Measurements from ENCODE around the gene MRPS11. TPM values are rescaled to one million over a fixed set of nuclear protein-coding genes. Genes with fewer than 3 reads are reported as not detected.
"Not testable (repeated sequence)": the region's sequence is repeated elsewhere in the genome, so short reads cannot be mapped to it uniquely, and the experiment has no call there.

MRPS11 gene
- polyA plus RNA-seq (2013, experiment 1 of 4), result 46.5 TPM
- 38.9 TPM for polyA plus RNA-seq (2013, experiment 2 of 4)
- 41.7 TPM for polyA plus RNA-seq (2013, experiment 3 of 4)
- polyA plus RNA-seq (2013, experiment 4 of 4), result 41.7 TPM

GRCh38 chr15:88467073-88467934 lies at the start of gene MRPS11, which contains the start of gene MRPL46:
MRPS11 (plus strand) TSS chr15:88467708; CDS start chr15:88467718, 10 bp downstream.
MRPL46 (minus strand) TSS chr15:88467388; CDS start chr15:88467377, 11 bp downstream.
- peaks cover 18% of the 10 kb centered on the region for H3K36me3 ChIP-seq (ENCODE audit: control insufficient read depth, insufficient read depth, low read length)
- H3K9me3 ChIP-seq (ENCODE audit: control insufficient read depth, low read length), result no peaks in the 10 kb centered on the region
- H3K27ac ChIP-seq (ENCODE audit: insufficient read depth, low read depth, low read length, poor library complexity, severe bottlenecking), result peak within 1 kb of the TSS; percentile 82
- 0% methylated on average over 55 of the region's 55 CpGs for WGBS, 2 experiments
- no peaks in the 10 kb centered on the region for H3K4me1 ChIP-seq (ENCODE audit: control insufficient read depth, insufficient read depth, low read length)
- H3K27me3 ChIP-seq (ENCODE audit: control insufficient read depth, insufficient read depth, low read length, poor library complexity, severe bottlenecking), result no peaks in the 10 kb centered on the region
- peak within 1 kb of the TSS; percentile 93 for H3K4me3 ChIP-seq (ENCODE audit: insufficient read depth, low read depth, low read length)

DNA sequence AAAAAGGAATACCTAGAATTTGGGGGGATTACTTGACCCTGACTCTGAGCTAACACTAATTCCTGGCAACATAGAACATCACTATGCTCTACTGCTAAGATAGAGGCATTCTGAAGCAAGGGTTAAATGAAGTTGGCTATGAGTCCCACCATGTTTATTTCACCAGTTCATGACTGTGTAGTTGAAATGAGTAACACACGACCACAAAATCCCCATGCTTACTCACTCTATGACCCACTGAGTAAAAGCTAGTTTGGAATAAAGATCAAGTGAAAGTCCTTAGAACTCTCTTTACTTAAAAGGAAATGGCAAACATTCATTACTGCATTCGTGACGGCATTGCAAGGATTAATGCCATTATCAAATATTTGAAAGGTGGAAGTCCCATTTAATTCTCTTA lies 47.7 kb upstream of the MRPS11 start:
- no peak overlapping the region for H3K4me3 ChIP-seq (ENCODE audit: insufficient read depth, low read depth, low read length)
- no peaks in the 10 kb centered on the region for H3K9me3 ChIP-seq (ENCODE audit: control insufficient read depth, low read length)
- WGBS, 2 experiments, result 82 to 97% methylated on average over 3 of the region's 3 CpGs
- H3K27me3 ChIP-seq (ENCODE audit: control insufficient read depth, insufficient read depth, low read length, poor library complexity, severe bottlenecking), result no peaks in the 10 kb centered on the region
- no peaks in the 10 kb centered on the region for H3K36me3 ChIP-seq (ENCODE audit: control insufficient read depth, insufficient read depth, low read length)
- H3K27ac ChIP-seq (ENCODE audit: insufficient read depth, low read depth, low read length, poor library complexity, severe bottlenecking), result no peak overlapping the region
- H3K4me1 ChIP-seq (ENCODE audit: control insufficient read depth, insufficient read depth, low read length), result no peaks in the 10 kb centered on the region

- H3K4me3 ChIP-seq (ENCODE audit: insufficient read depth, low read depth, low read length), result no peak overlapping the region
- 91 to 95% methylated on average over 8 of the region's 8 CpGs for WGBS, 2 experiments
- peaks cover 9% of the 10 kb centered on the region for H3K27me3 ChIP-seq (ENCODE audit: control insufficient read depth, insufficient read depth, low read length, poor library complexity, severe bottlenecking)
- H3K9me3 ChIP-seq (ENCODE audit: control insufficient read depth, low read length), result no peaks in the 10 kb centered on the region
- H3K27ac ChIP-seq (ENCODE audit: insufficient read depth, low read depth, low read length, poor library complexity, severe bottlenecking), result no peak overlapping the region
- H3K36me3 ChIP-seq (ENCODE audit: control insufficient read depth, insufficient read depth, low read length), result no peaks in the 10 kb centered on the region
- H3K4me1 ChIP-seq (ENCODE audit: control insufficient read depth, insufficient read depth, low read length), result peaks cover 2% of the 10 kb centered on the region
These were observed 44.2 kb upstream of the MRPS11 start for GRCh38 chr15:88423331-88423730.

- Histone ChIP-seq H3K27ac (ENCODE audit: insufficient read depth, low read depth, low read length, poor library complexity, severe bottlenecking) (no peak overlapping the region), H3K4me3 (ENCODE audit: insufficient read depth, low read depth, low read length) (no peak overlapping the region), H3K9me3 (ENCODE audit: control insufficient read depth, low read length) (no peaks in the 10 kb centered on the region), H3K4me1 (ENCODE audit: control insufficient read depth, insufficient read depth, low read length) (peaks cover 7% of the 10 kb centered on the region), H3K27me3 (ENCODE audit: control insufficient read depth, insufficient read depth, low read length, poor library complexity, severe bottlenecking) (peaks cover 9% of the 10 kb centered on the region), H3K36me3 (ENCODE audit: control insufficient read depth, insufficient read depth, low read length) (no peaks in the 10 kb centered on the region)
- 83 to 90% methylated on average over 2 of the region's 2 CpGs for WGBS, 2 experiments
These were observed 41.2 kb upstream of the MRPS11 start for GRCh38 chr15:88426304-88426703.

DNA sequence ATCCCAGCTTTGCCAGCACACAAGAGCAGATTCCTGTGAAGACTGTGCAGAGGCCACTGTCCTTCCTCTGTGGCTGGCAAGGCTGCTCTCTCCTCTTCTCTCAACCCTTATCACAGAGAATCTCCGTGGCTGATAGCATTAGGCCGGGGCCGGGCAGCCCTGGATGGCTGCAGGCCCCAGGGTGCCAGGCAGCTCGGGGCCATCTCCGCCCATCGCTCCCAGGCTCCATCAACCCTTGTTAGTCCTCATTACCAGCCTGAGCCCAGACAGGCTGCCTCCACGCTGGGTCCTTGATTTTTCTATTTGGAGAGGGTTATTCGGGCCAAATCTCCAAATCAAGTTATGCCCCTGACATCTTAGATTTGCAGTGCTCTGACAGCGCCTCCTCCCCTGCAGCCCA lies 39.5 kb upstream of the MRPS11 start:
- peaks cover 7% of the 10 kb centered on the region for H3K4me1 ChIP-seq (ENCODE audit: control insufficient read depth, insufficient read depth, low read length)
- no peak overlapping the region for H3K4me3 ChIP-seq (ENCODE audit: insufficient read depth, low read depth, low read length)
- H3K9me3 ChIP-seq (ENCODE audit: control insufficient read depth, low read length), result no peaks in the 10 kb centered on the region
- WGBS, 2 experiments, result 66 to 67% methylated on average over 9 of the region's 9 CpGs
- no peak overlapping the region for H3K27ac ChIP-seq (ENCODE audit: insufficient read depth, low read depth, low read length, poor library complexity, severe bottlenecking)
- no peaks in the 10 kb centered on the region for H3K36me3 ChIP-seq (ENCODE audit: control insufficient read depth, insufficient read depth, low read length)
- H3K27me3 ChIP-seq (ENCODE audit: control insufficient read depth, insufficient read depth, low read length, poor library complexity, severe bottlenecking), result peaks cover 9% of the 10 kb centered on the region

GRCh38 chr15:88428805-88429605 lies 38.5 kb upstream of the MRPS11 start:
- H3K27ac ChIP-seq (ENCODE audit: insufficient read depth, low read depth, low read length, poor library complexity, severe bottlenecking), result no peak overlapping the region
- no peaks in the 10 kb centered on the region for H3K9me3 ChIP-seq (ENCODE audit: control insufficient read depth, low read length)
- WGBS, 2 experiments, result 88 to 92% methylated on average over 12 of the region's 12 CpGs
- H3K4me1 ChIP-seq (ENCODE audit: control insufficient read depth, insufficient read depth, low read length), result peaks cover 7% of the 10 kb centered on the region
- H3K36me3 ChIP-seq (ENCODE audit: control insufficient read depth, insufficient read depth, low read length), result no peaks in the 10 kb centered on the region
- H3K27me3 ChIP-seq (ENCODE audit: control insufficient read depth, insufficient read depth, low read length, poor library complexity, severe bottlenecking), result peaks cover 9% of the 10 kb centered on the region
- H3K4me3 ChIP-seq (ENCODE audit: insufficient read depth, low read depth, low read length), result no peak overlapping the region

DNA sequence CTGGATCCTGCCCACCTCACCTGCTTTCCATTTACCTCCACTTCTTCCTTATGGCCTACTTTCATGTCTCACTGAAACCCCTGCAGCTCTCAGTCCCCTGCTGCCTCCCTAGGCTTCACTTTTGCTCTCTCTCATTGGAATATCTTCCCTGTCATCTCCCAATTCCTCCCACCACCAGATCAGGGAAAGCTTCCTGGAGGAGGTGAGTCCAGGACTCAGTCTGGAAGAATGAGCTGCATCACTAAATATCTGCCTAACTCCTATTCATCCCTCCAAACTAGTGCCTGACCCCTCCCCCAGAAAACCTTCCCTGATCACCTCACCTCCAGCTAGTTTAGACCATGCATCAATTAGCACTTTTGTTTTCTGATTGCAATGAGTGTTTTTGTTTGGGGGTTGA lies 37.5 kb upstream of the MRPS11 start:
- H3K4me1 ChIP-seq (ENCODE audit: control insufficient read depth, insufficient read depth, low read length), result peaks cover 7% of the 10 kb centered on the region
- H3K36me3 ChIP-seq (ENCODE audit: control insufficient read depth, insufficient read depth, low read length), result no peaks in the 10 kb centered on the region
- H3K27me3 ChIP-seq (ENCODE audit: control insufficient read depth, insufficient read depth, low read length, poor library complexity, severe bottlenecking), result peaks cover 9% of the 10 kb centered on the region
- H3K9me3 ChIP-seq (ENCODE audit: control insufficient read depth, low read length), result no peaks in the 10 kb centered on the region
- no peak overlapping the region for H3K27ac ChIP-seq (ENCODE audit: insufficient read depth, low read depth, low read length, poor library complexity, severe bottlenecking)
- H3K4me3 ChIP-seq (ENCODE audit: insufficient read depth, low read depth, low read length), result no peak overlapping the region

GRCh38 chr15:88431441-88431840 lies 36.1 kb upstream of the MRPS11 start:
- H3K9me3 ChIP-seq (ENCODE audit: control insufficient read depth, low read length), result no peaks in the 10 kb centered on the region
- H3K36me3 ChIP-seq (ENCODE audit: control insufficient read depth, insufficient read depth, low read length), result no peaks in the 10 kb centered on the region
- peaks cover 4% of the 10 kb centered on the region for H3K27me3 ChIP-seq (ENCODE audit: control insufficient read depth, insufficient read depth, low read length, poor library complexity, severe bottlenecking)
- peaks cover 7% of the 10 kb centered on the region for H3K4me1 ChIP-seq (ENCODE audit: control insufficient read depth, insufficient read depth, low read length)
- no peak overlapping the region for H3K4me3 ChIP-seq (ENCODE audit: insufficient read depth, low read depth, low read length)
- 64 to 70% methylated on average over 10 of the region's 10 CpGs for WGBS, 2 experiments
- H3K27ac ChIP-seq (ENCODE audit: insufficient read depth, low read depth, low read length, poor library complexity, severe bottlenecking), result no peak overlapping the region

GRCh38 chr15:88433046-88433685 lies 34.3 kb upstream of the MRPS11 start:
- Histone ChIP-seq H3K36me3 (ENCODE audit: control insufficient read depth, insufficient read depth, low read length) (no peaks in the 10 kb centered on the region), H3K27me3 (ENCODE audit: control insufficient read depth, insufficient read depth, low read length, poor library complexity, severe bottlenecking) (no peaks in the 10 kb centered on the region), H3K27ac (ENCODE audit: insufficient read depth, low read depth, low read length, poor library complexity, severe bottlenecking) (no peak overlapping the region), H3K4me3 (ENCODE audit: insufficient read depth, low read depth, low read length) (no peak overlapping the region), H3K4me1 (ENCODE audit: control insufficient read depth, insufficient read depth, low read length) (peaks cover 7% of the 10 kb centered on the region), H3K9me3 (ENCODE audit: control insufficient read depth, low read length) (no peaks in the 10 kb centered on the region)
- WGBS, 2 experiments, result 90 to 91% methylated on average over 7 of the region's 7 CpGs

GRCh38 chr15:88434106-88434505 lies 33.4 kb upstream of the MRPS11 start:
- H3K36me3 ChIP-seq (ENCODE audit: control insufficient read depth, insufficient read depth, low read length); H3K9me3 ChIP-seq (ENCODE audit: control insufficient read depth, low read length); H3K27me3 ChIP-seq (ENCODE audit: control insufficient read depth, insufficient read depth, low read length, poor library complexity, severe bottlenecking); H3K27ac ChIP-seq (ENCODE audit: insufficient read depth, low read depth, low read length, poor library complexity, severe bottlenecking); H3K4me3 ChIP-seq (ENCODE audit: insufficient read depth, low read depth, low read length); H3K4me1 ChIP-seq (ENCODE audit: control insufficient read depth, insufficient read depth, low read length): not testable (repeated sequence)
- 69 to 74% methylated on average over 5 of the region's 5 CpGs for WGBS, 2 experiments
